ENCODE results near the gene WDR91. TPM values are rescaled to one million over a fixed set of nuclear protein-coding genes. Genes with fewer than 3 reads are reported as not detected.

The WDR91 gene
- total and polyA plus RNA-seq, 3 experiments from 2014 or later = 5.7 to 27.7 (median 25.1) TPM

DNA sequence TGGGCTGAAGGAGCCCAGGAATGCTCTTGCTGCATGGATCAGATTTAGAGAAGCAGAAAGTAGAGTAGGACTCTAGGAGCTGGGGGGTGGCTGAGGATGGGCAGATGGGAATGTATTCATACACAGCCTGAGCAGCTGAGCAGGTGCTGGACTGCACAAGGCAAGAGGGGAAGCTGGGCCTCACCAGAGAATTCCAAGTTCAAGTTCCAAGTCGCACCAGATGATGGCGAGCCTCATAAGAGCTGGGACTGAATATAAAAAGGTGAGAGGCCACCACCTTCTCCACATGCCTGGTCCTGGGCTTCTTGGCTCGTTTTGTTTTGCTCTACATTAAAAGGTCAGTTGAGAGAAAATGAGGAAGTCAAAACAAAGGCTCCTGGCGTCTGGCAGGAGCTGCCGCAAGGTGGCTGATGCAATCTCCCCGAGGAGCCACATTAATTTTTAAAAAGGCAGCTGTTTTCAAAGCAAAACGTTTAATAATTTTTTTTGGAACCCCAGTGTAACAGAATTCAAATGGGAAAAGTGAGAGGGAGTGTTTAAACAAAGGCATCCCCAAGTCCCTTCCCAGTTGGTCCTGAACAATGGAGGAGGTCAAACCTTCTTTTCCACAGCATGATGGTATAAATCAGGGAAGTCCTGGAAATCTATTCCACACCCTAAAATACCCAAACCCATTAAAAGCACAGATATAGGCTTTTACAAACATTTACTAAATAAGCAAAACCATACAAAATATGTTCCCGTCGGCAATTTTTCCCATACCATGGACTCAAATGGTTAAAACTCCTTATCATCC is 50.3 kb downstream of the WDR91 start:
- Histone ChIP-seq H3K27ac (ENCODE audit: low read depth, low read length) (peak overlapping the region; percentile 74), H3K27me3 (ENCODE audit: insufficient read depth, low read length, poor library complexity, severe bottlenecking) (no peaks in the 10 kb centered on the region), H3K4me3 (ENCODE audit: low read length) (no peak overlapping the region), H3K9me3 (ENCODE audit: low read length) (peaks cover 9% of the 10 kb centered on the region), H3K36me3 (ENCODE audit: insufficient read depth, low read length) (peaks cover 30% of the 10 kb centered on the region), H3K4me1 (ENCODE audit: insufficient read depth, low read length) (peaks cover 42% of the 10 kb centered on the region)
- POLR2A ChIA-PET = interaction anchor here (1.0 to 1.9 kb wide), 2 partner anchors 8 to 13 kb away, joined by 3 to 7 read pairs; partner anchors contain the start of gene TMEM140
- peak overlapping the region in 7 of 8 donors; percentile 36 to 92 (median 77) for H3K27ac Mint-ChIP-seq
- no peak for DNase-seq
- peaks cover 60 to 92% (median 79%) of the 10 kb centered on the region in 3 donors for H3K4me1 Mint-ChIP-seq
- peak overlapping the region in 2 of 7 donors; percentile 3 to 10 for H3K4me3 Mint-ChIP-seq
- H3K27me3 Mint-ChIP-seq = no peaks in the 10 kb centered on the region
- peaks cover 10 to 12% (median 11%) of the 10 kb centered on the region in 5 donors for H3K9me3 Mint-ChIP-seq
- H3K36me3 Mint-ChIP-seq = peaks cover 21 to 72% (median 22%) of the 10 kb centered on the region in 3 donors
- CTCF ChIA-PET = interaction anchor here (2.3 to 3.3 kb wide), 2 partner anchors 9 to 174 kb away, joined by 8 to 28 read pairs; partner anchors contain the start of genes AGBL3 and CYREN

DNA sequence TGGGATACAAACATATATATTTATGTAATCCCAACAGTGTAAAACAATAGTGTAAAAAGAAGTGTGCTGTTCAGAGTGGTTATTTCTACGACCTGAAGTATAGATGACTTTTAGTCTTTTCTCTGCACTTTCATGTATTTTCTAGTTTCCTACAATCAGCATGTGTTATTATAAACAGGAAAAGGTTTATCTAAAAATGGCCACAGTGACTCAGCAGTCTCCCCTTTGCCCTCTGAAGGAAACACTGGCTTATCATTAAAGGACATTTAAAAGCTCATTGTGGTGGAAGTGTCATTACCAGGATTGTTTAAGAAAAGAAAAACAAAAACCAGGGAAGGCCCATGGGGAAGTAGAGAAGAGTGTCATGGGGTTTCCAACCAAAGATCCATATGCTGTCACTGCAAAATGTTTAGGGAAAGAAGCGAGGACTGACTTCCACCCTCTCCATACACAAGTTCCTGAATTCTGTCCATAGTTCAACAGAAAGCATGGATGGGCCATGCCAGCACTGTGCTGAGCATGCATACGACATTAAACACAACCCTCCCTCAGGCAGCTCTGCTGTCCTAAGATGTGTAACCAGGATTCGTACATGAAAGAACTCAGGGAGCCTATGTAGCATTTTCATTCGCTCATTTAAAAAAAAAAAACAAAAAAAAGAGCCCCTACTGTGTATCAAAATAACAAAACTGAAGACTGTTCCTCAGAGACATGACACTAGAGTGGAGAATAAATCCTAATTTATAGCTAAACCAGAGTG is 51.0 kb downstream of the WDR91 start:
- ChIA-PET POLR2A (interaction anchor here (1.0 to 1.9 kb wide), 3 partner anchors 9 to 12 kb away, joined by 3 to 7 read pairs (median 4); partner anchors contain the start of genes CYREN and TMEM140), CTCF (interaction anchor here (2.3 to 3.3 kb wide), 2 partner anchors 10 to 174 kb away, joined by 8 to 28 read pairs; partner anchors contain the start of genes AGBL3 and CYREN)
- no peak for DNase-seq

DNA sequence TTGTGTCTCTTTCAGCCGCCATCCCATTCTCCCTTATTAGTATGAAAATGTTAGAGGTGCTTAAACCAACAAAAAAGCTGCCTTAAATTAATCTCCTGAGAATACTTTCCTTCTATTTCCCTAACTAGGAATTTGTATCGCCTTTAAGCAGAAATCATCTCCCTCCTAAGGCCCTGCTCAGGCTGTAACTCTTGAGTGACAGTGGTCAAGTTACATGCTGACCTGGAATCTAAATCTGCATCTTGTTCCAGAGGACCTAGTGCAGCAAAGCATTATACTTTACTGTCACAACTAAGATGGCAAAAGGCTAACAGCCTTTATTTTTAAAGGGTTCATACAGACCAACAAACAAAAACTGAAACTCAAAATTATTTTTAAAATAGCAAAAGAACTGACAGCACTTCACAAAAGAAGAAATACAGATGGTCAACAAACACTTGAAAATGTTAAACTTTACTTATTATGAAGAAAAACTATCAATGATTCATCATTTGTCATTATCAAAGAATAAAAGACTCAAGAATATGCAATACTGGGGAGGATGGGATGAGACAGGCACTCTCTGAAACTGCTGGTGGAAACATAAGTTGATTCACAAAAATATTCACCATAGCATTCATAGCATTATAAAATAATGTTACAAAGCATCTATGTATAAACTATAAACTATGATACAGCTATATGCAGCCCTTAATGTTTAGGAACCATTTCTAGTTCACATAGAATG is 51.8 kb downstream of the WDR91 start:
- peak overlapping the region in 2 of 7 donors; percentile 13 to 32 for H3K4me3 Mint-ChIP-seq
- ChIA-PET CTCF (interaction anchor here (2.3 to 3.3 kb wide), 3 partner anchors 11 to 173 kb away, joined by 8 to 28 read pairs (median 9); partner anchors contain the start of genes AGBL3 and CYREN), POLR2A (interaction anchor here (1.4 to 1.9 kb wide), 2 partner anchors 9 to 11 kb away, joined by 4 to 7 read pairs; partner anchors contain the start of gene CYREN)
- H3K27me3 ChIP-seq (ENCODE audit: insufficient read depth, low read length, poor library complexity, severe bottlenecking) = no peaks in the 10 kb centered on the region
- H3K9me3 ChIP-seq (ENCODE audit: low read length) = peaks cover 20% of the 10 kb centered on the region
- peaks cover 58 to 90% (median 86%) of the 10 kb centered on the region in 3 donors for H3K4me1 Mint-ChIP-seq
- no peak for DNase-seq
- peak overlapping the region; percentile 74 for H3K27ac ChIP-seq (ENCODE audit: low read depth, low read length)
- H3K36me3 Mint-ChIP-seq = peaks cover 27 to 69% (median 37%) of the 10 kb centered on the region in 3 donors
- H3K9me3 Mint-ChIP-seq = peaks cover 20 to 27% (median 26%) of the 10 kb centered on the region in 5 donors
- H3K4me3 ChIP-seq (ENCODE audit: low read length) = no peak overlapping the region
- peaks cover 42% of the 10 kb centered on the region for H3K4me1 ChIP-seq (ENCODE audit: insufficient read depth, low read length)
- peak overlapping the region in 7 of 8 donors; percentile 10 to 86 (median 80) for H3K27ac Mint-ChIP-seq
- H3K36me3 ChIP-seq (ENCODE audit: insufficient read depth, low read length) = peaks cover 20% of the 10 kb centered on the region
- H3K27me3 Mint-ChIP-seq = no peaks in the 10 kb centered on the region

More for the DNA sequence above, 51.0 kb downstream of the WDR91 start:
- Mint-ChIP-seq H3K4me3 (peak overlapping the region in 5 of 7 donors; percentile 13 to 59 (median 42)), H3K36me3 (peaks cover 24 to 71% (median 29%) of the 10 kb centered on the region in 3 donors), H3K27me3 (no peaks in the 10 kb centered on the region), H3K9me3 (peaks cover 14 to 20% (median 19%) of the 10 kb centered on the region in 5 donors), H3K4me1 (peaks cover 57 to 88% (median 79%) of the 10 kb centered on the region in 3 donors), H3K27ac (peak overlapping the region; percentile 13 to 92 (median 76))
- H3K4me1 ChIP-seq (ENCODE audit: insufficient read depth, low read length) = peaks cover 42% of the 10 kb centered on the region
- H3K9me3 ChIP-seq (ENCODE audit: low read length) = peaks cover 16% of the 10 kb centered on the region
- peaks cover 22% of the 10 kb centered on the region for H3K36me3 ChIP-seq (ENCODE audit: insufficient read depth, low read length)
- peak overlapping the region; percentile 74 for H3K27ac ChIP-seq (ENCODE audit: low read depth, low read length)
- H3K4me3 ChIP-seq (ENCODE audit: low read length) = no peak overlapping the region
- no peaks in the 10 kb centered on the region for H3K27me3 ChIP-seq (ENCODE audit: insufficient read depth, low read length, poor library complexity, severe bottlenecking)

GRCh38 chr7:135158874-135159273 is 52.5 kb downstream of the WDR91 start:
- Mint-ChIP-seq H3K9me3 (peaks cover 21 to 34% (median 31%) of the 10 kb centered on the region in 5 donors), H3K4me1 (peaks cover 59 to 90% (median 87%) of the 10 kb centered on the region in 3 donors), H3K4me3 (peak overlapping the region in 1 of 7 donors; percentile 29), H3K27ac (peak overlapping the region; percentile 21 to 86 (median 78)), H3K36me3 (peaks cover 33 to 69% (median 43%) of the 10 kb centered on the region in 3 donors), H3K27me3 (no peaks in the 10 kb centered on the region)
- Histone ChIP-seq H3K27me3 (ENCODE audit: insufficient read depth, low read length, poor library complexity, severe bottlenecking) (no peaks in the 10 kb centered on the region), H3K27ac (ENCODE audit: low read depth, low read length) (no peak overlapping the region), H3K4me3 (ENCODE audit: low read length) (no peak overlapping the region), H3K9me3 (ENCODE audit: low read length) (peaks cover 20% of the 10 kb centered on the region), H3K36me3 (ENCODE audit: insufficient read depth, low read length) (peaks cover 21% of the 10 kb centered on the region), H3K4me1 (ENCODE audit: insufficient read depth, low read length) (peaks cover 42% of the 10 kb centered on the region)
- ChIA-PET POLR2A (interaction anchor here (1.4 to 2.4 kb wide), 2 partner anchors 11 to 12 kb away, joined by 4 to 11 read pairs; partner anchors contain the start of genes CYREN and TMEM140), CTCF (interaction anchor here (1.9 to 2.4 kb wide), 2 partner anchors 11 to 173 kb away, joined by 9 to 15 read pairs; partner anchors contain the start of genes AGBL3 and CYREN)
- DNase-seq = no peak

DNA sequence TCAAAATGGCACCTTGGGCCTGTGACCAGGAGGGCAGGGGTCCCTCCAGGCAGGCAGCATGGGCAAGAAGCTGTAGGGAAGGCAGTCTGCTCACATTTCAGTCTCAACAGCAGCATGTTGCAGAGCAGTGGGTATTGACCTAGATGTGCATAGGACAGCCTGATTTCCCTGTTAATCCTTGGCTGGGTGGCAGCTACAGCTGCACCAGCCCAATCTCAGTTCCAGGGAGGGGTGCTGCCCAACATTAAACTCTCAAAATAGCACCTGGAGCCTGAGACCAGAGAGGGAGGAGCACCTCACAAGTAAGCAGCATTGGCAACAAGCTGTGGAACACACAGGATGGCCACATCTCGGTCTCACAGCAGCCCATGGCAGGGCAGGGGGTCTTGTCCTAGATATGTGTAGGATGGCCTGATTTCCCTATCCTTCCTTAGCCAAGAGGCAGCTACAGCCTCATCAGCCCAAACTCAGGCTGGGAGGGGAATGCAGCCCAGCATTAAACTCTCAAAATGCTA is 53.1 kb downstream of the WDR91 start:
- no peaks in the 10 kb centered on the region for H3K27me3 ChIP-seq (ENCODE audit: insufficient read depth, low read length, poor library complexity, severe bottlenecking)
- Mint-ChIP-seq H3K9me3 (peaks cover 25 to 38% (median 35%) of the 10 kb centered on the region in 5 donors), H3K4me3 (peak overlapping the region in 1 of 7 donors; percentile 28), H3K27me3 (no peaks in the 10 kb centered on the region), H3K4me1 (peaks cover 62 to 93% (median 89%) of the 10 kb centered on the region in 3 donors), H3K36me3 (peaks cover 37 to 73% (median 50%) of the 10 kb centered on the region in 3 donors), H3K27ac (peak overlapping the region in 6 of 8 donors; percentile 14 to 76 (median 56))
- peaks cover 42% of the 10 kb centered on the region for H3K4me1 ChIP-seq (ENCODE audit: insufficient read depth, low read length)
- H3K9me3 ChIP-seq (ENCODE audit: low read length) = peaks cover 20% of the 10 kb centered on the region
- ChIA-PET POLR2A (interaction anchor here (2.4 kb wide), 1 partner anchor 10 kb away, joined by 11 read pairs; the partner anchor contains the start of gene TMEM140), CTCF (interaction anchor here (1.2 to 2.4 kb wide), 3 partner anchors 10 to 172 kb away, joined by 4 to 15 read pairs (median 9); partner anchors contain the start of genes AGBL3, CYREN and TMEM140)
- DNase-seq = no peak
- peaks cover 20% of the 10 kb centered on the region for H3K36me3 ChIP-seq (ENCODE audit: insufficient read depth, low read length)
- no peak overlapping the region for H3K4me3 ChIP-seq (ENCODE audit: low read length)
- H3K27ac ChIP-seq (ENCODE audit: low read depth, low read length) = no peak overlapping the region

DNA sequence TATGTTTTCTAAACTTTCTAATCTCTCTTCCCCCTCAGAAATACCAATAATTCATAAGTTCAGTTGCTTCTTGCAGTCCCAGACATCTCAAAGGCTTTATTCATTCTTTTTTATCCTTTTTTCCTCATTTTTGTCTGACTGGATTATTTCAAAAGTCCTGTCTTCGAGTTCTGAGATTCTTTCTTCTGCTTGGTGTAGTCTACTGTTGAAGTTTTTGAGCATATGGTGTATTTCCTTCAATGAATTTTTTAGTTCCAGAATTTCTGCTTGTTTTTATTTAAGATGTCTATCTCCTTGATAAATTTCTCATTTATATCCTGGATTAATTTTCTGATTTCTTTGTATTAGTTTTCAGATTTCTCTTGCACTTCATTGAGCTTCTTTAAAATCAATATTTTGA is 55.0 kb downstream of the WDR91 start:
- CTCF ChIA-PET = interaction anchor here (1.2 kb wide), 1 partner anchor 14 kb away, joined by 3 read pairs; no protein-coding TSS in a partner anchor
- peak overlapping the region in 1 of 8 donors; percentile 70 for H3K27ac Mint-ChIP-seq
- H3K4me1 Mint-ChIP-seq = peaks cover 67 to 93% (median 87%) of the 10 kb centered on the region in 3 donors

More for the DNA sequence above, 55.0 kb downstream of the WDR91 start:
- no peaks in the 10 kb centered on the region for H3K27me3 ChIP-seq (ENCODE audit: insufficient read depth, low read length, poor library complexity, severe bottlenecking)
- H3K9me3 ChIP-seq (ENCODE audit: low read length) = peaks cover 20% of the 10 kb centered on the region
- H3K36me3 ChIP-seq (ENCODE audit: insufficient read depth, low read length) = peaks cover 15% of the 10 kb centered on the region
- peak overlapping the region in 2 of 7 donors; percentile 18 to 40 for H3K4me3 Mint-ChIP-seq
- peaks cover 42 to 74% (median 57%) of the 10 kb centered on the region in 3 donors for H3K36me3 Mint-ChIP-seq
- H3K27ac ChIP-seq (ENCODE audit: low read depth, low read length) = no peak overlapping the region
- peaks cover 29 to 43% (median 39%) of the 10 kb centered on the region in 5 donors for H3K9me3 Mint-ChIP-seq
- POLR2A ChIA-PET = no interaction called here
- no peak overlapping the region for H3K4me3 ChIP-seq (ENCODE audit: low read length)
- peaks cover 46% of the 10 kb centered on the region for H3K4me1 ChIP-seq (ENCODE audit: insufficient read depth, low read length)
- no peak for DNase-seq
- no peaks in the 10 kb centered on the region for H3K27me3 Mint-ChIP-seq

All from CD8-positive, alpha-beta memory T cell (primary cell).